ENCODE results near the gene NTM.

NTM gene

GRCh38 chr11:131912134-131912533 is 541.7 kb downstream of the NTM start:
- Histone ChIP-seq H2AFZ (ENCODE audit: low read length) (no peak overlapping the region), H3K9ac (ENCODE audit: low read length) (no peak overlapping the region)

DNA sequence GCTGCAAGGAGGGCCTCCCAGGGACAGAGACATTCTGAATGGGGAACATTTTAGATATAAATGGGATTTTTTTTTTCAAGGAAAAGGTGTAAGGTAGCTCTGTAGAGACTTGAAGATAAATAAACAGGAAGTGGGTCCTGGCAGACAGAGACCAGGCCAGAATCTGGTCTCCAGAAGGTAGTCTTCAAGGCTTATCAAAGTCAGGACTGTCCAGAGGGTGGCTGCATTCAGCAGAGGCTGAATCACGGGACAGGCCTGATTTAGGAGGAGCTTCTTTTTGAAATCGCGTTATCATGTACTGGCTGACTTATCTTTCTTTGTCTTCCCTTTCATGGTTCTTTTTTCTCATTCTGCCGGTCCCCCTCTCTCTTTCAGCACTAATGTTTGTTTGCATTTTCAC is 542.9 kb downstream of the NTM start:
- Histone ChIP-seq H3K36me3 (ENCODE audit: insufficient read depth, low read length) (no peaks in the 10 kb centered on the region), H3K27ac (ENCODE audit: low read depth, low read length, poor library complexity, severe bottlenecking) (no peak overlapping the region), H4K20me1 (ENCODE audit: insufficient read depth, low read length) (no peaks in the 10 kb centered on the region), H3K9me3 (ENCODE audit: low read length) (no peaks in the 10 kb centered on the region), H3K9ac (ENCODE audit: low read length) (no peak overlapping the region), H3K4me3 (ENCODE audit: low read depth, low read length, poor library complexity, severe bottlenecking) (no peak overlapping the region), H3K4me1 (ENCODE audit: insufficient read depth, low read length, severe bottlenecking) (no peaks in the 10 kb centered on the region), H3F3A (ENCODE audit: insufficient read depth, low read length) (no peaks in the 10 kb centered on the region), H3K4me2 (ENCODE audit: low read length) (no peak overlapping the region), H2AFZ (ENCODE audit: low read length) (no peak overlapping the region), H3K9me2 (ENCODE audit: low read depth, low read length) (no peaks in the 10 kb centered on the region), H3K27me3 (ENCODE audit: insufficient read depth, low read length) (no peaks in the 10 kb centered on the region), H3K79me2 (ENCODE audit: insufficient read depth, low read length) (no peaks in the 10 kb centered on the region)
- no peak for TF ChIP-seq EZH2 (IDR thresholded peaks at IDR 0.05; ENCODE audit: borderline replicate concordance, low read length)
- TF ChIP-seq, protein P1, sequence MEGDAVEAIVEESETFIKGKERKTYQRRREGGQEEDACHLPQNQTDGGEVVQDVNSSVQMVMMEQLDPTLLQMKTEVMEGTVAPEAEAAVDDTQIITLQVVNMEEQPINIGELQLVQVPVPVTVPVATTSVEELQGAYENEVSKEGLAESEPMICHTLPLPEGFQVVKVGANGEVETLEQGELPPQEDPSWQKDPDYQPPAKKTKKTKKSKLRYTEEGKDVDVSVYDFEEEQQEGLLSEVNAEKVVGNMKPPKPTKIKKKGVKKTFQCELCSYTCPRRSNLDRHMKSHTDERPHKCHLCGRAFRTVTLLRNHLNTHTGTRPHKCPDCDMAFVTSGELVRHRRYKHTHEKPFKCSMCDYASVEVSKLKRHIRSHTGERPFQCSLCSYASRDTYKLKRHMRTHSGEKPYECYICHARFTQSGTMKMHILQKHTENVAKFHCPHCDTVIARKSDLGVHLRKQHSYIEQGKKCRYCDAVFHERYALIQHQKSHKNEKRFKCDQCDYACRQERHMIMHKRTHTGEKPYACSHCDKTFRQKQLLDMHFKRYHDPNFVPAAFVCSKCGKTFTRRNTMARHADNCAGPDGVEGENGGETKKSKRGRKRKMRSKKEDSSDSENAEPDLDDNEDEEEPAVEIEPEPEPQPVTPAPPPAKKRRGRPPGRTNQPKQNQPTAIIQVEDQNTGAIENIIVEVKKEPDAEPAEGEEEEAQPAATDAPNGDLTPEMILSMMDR (IDR thresholded peaks at IDR 0.05; ENCODE audit: low read length) = no peak

More at GRCh38 chr11:131912134-131912533, 541.7 kb downstream of the NTM start:
- Histone ChIP-seq H3K36me3 (ENCODE audit: insufficient read depth, low read length) (no peaks in the 10 kb centered on the region), H3K4me1 (ENCODE audit: insufficient read depth, low read length, severe bottlenecking) (no peaks in the 10 kb centered on the region), H3K79me2 (ENCODE audit: insufficient read depth, low read length) (no peaks in the 10 kb centered on the region), H3F3A (ENCODE audit: insufficient read depth, low read length) (no peaks in the 10 kb centered on the region), H3K4me2 (ENCODE audit: low read length) (no peak overlapping the region), H4K20me1 (ENCODE audit: insufficient read depth, low read length) (no peaks in the 10 kb centered on the region), H3K9me2 (ENCODE audit: low read depth, low read length) (no peaks in the 10 kb centered on the region), H3K27ac (ENCODE audit: low read depth, low read length, poor library complexity, severe bottlenecking) (no peak overlapping the region), H3K4me3 (ENCODE audit: low read depth, low read length, poor library complexity, severe bottlenecking) (no peak overlapping the region), H3K27me3 (ENCODE audit: insufficient read depth, low read length) (no peaks in the 10 kb centered on the region), H3K9me3 (ENCODE audit: low read length) (no peaks in the 10 kb centered on the region)
- no peak for TF ChIP-seq EZH2 (IDR thresholded peaks at IDR 0.05; ENCODE audit: borderline replicate concordance, low read length)
- TF ChIP-seq, protein P1 (IDR thresholded peaks at IDR 0.05; ENCODE audit: low read length) = no peak

DNA sequence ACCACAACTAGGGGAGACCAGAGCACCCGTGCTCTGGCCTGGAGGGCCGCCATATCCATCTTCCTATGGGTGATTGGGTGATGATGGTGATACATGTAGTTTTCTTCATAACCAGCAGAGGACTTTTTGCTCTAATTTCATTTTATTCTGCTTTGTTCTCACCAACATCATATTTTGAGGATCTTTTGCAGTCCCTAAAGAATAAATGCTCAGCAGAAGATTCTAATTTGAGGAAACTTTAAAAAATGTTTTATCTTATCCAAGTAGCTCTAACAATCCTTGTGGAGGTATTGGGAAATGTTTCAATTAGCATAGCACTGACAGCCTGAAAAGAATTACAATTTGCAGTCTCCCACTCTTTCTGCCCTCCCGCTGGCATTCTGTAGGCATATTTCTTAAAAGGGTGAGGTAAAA is 544.0 kb downstream of the NTM start:
- no peak for TF ChIP-seq EZH2 (IDR thresholded peaks at IDR 0.05; ENCODE audit: borderline replicate concordance, low read length)
- TF ChIP-seq, protein P1 (IDR thresholded peaks at IDR 0.05; ENCODE audit: low read length) = no peak; the same call in 1 of the 2 replicates
- H3K36me3 ChIP-seq (ENCODE audit: insufficient read depth, low read length) = no peaks in the 10 kb centered on the region
- no peaks in the 10 kb centered on the region for H4K20me1 ChIP-seq (ENCODE audit: insufficient read depth, low read length)
- H3K4me1 ChIP-seq (ENCODE audit: insufficient read depth, low read length, severe bottlenecking) = no peaks in the 10 kb centered on the region
- H3F3A ChIP-seq (ENCODE audit: insufficient read depth, low read length) = no peaks in the 10 kb centered on the region
- no peak overlapping the region for H3K27ac ChIP-seq (ENCODE audit: low read depth, low read length, poor library complexity, severe bottlenecking)
- no peak overlapping the region for H3K9ac ChIP-seq (ENCODE audit: low read length)
- H3K9me2 ChIP-seq (ENCODE audit: low read depth, low read length) = no peaks in the 10 kb centered on the region
- no peak overlapping the region for H3K4me2 ChIP-seq (ENCODE audit: low read length)
- H3K79me2 ChIP-seq (ENCODE audit: insufficient read depth, low read length) = no peaks in the 10 kb centered on the region
- no peaks in the 10 kb centered on the region for H3K9me3 ChIP-seq (ENCODE audit: low read length)
- H3K27me3 ChIP-seq (ENCODE audit: insufficient read depth, low read length) = no peaks in the 10 kb centered on the region
- no peak overlapping the region for H2AFZ ChIP-seq (ENCODE audit: low read length)
- no peak overlapping the region for H3K4me3 ChIP-seq (ENCODE audit: low read depth, low read length, poor library complexity, severe bottlenecking)

Measured in OCI-LY1 (cell line).